HepG2 (cell line): ENCODE measurements around the gene CASKIN1. TPM values are rescaled to one million over a fixed set of nuclear protein-coding genes. Genes with fewer than 3 reads are reported as not detected.

Source experiments
- ARID4A ChIP-seq: sonication (generic); formaldehyde crosslinking; IDR thresholded peaks from 2 replicates; pipeline ENCODE4 v1.5.0; 2020; ENCODE audit warnings: mild to moderate bottlenecking, missing genetic modification reagents, borderline replicate concordance
- ATRX ChIP-seq: sonication (generic); formaldehyde crosslinking; IDR thresholded peaks from 2 replicates; pipeline ENCODE4 v1.4.0; 2020; ENCODE audit warnings: missing genetic modification reagents, borderline replicate concordance
- GTF2F1 ChIP-seq: fragments of 150-350 bp; IDR thresholded peaks from 2 replicates; pipeline ENCODE4 v1.6.1; 2014; ENCODE audit warnings: low read length
- HOXA3 ChIP-seq: sonication (generic); formaldehyde crosslinking; IDR thresholded peaks from 2 replicates; pipeline ENCODE4 v1.5.0; 2020; ENCODE audit warnings: missing genetic modification reagents
- MAF1 ChIP-seq: sonication (generic); formaldehyde crosslinking; IDR thresholded peaks from 2 replicates; pipeline ENCODE4 v1.5.0; 2020; ENCODE audit warnings: missing genetic modification reagents, borderline replicate concordance
- MYPOP ChIP-seq: sonication (generic); formaldehyde crosslinking; IDR thresholded peaks from 2 replicates; pipeline ENCODE4 v1.8.1; 2023; ENCODE audit warnings: mild to moderate bottlenecking, moderate library complexity, missing genetic modification reagents
- RAD21 ChIP-seq: fragments of 450-650 bp; formaldehyde crosslinking; IDR thresholded peaks from 2 replicates; pipeline ENCODE4 v1.5.0; 2020; ENCODE audit warnings: mild to moderate bottlenecking
- SMC3 ChIP-seq: IDR thresholded peaks from 2 replicates; pipeline ENCODE4 v1.6.1; 2011; ENCODE audit warnings: low read length, improper control_type of control experiment
- TAF1 ChIP-seq: sonication (generic); formaldehyde crosslinking; IDR thresholded peaks from 2 replicates; pipeline ENCODE4 v1.4.0; 2020; ENCODE audit warnings: missing genetic modification reagents
- TBX3 ChIP-seq: fragments of 450-650 bp; IDR thresholded peaks from 2 replicates; pipeline ENCODE4 v1.6.1; 2017; ENCODE audit warnings: antibody characterized with exemption, mild to moderate bottlenecking, inconsistent platforms, borderline replicate concordance
- TCF7 ChIP-seq: sonication (generic); IDR thresholded peaks from 2 replicates; pipeline ENCODE4 v1.6.1; 2016; ENCODE audit warnings: antibody characterized with exemption, low read depth
- ZNF609 ChIP-seq: sonication (generic); formaldehyde crosslinking; IDR thresholded peaks from 2 replicates; pipeline ENCODE4 v1.4.0; 2020; ENCODE audit warnings: mild to moderate bottlenecking, missing genetic modification reagents, borderline replicate concordance
- polyA plus RNA-seq, 8 experiments: library from polyadenylated mRNA; depleted of rRNA in 3 of 8; stranded (reverse) in 7 of 8; unstranded in 1 of 8; fragments of >200 nt; fragmentation: Illumina TruSeq in 4 of 8; extraction: Trizol in 4 of 8; gene quantifications; 2 replicates each; pipeline versions ENCODE4 v1.2.1 to v1.2.3, GENCODE V29; 2011 to 2016; ENCODE audit warnings: low read depth in 4 of 8, missing spikeins in 1 of 8, mixed read lengths in 1 of 8; ENCODE audit not compliant: insufficient read depth in 1 of 8
- total RNA-seq, 5 experiments: library from RNA; depleted of rRNA; stranded (reverse); fragments of >200 nt; fragmentation: Illumina TruSeq; extraction: Trizol; gene quantifications; 2 replicates each; pipeline ENCODE4 v1.2.3, GENCODE V29; 2016; ENCODE audit warnings: low read depth in 1 of 5
- TF ChIP-seq, protein P1 (sequence below): sonication (generic); formaldehyde crosslinking; conservative IDR thresholded peaks from 2 replicates; pipeline ENCODE4 v1.8.0; 2022; ENCODE audit warnings: mild to moderate bottlenecking, moderate library complexity, missing genetic modification reagents
- TF ChIP-seq, protein P2 (sequence below): sonication (generic); formaldehyde crosslinking; IDR thresholded peaks from 2 replicates; pipeline ENCODE4 v1.8.0; 2022; ENCODE audit warnings: low read depth, missing genetic modification reagents

CASKIN1 gene
- total and polyA plus RNA-seq, 2 of the 13 experiments (the other 11 are each of a cell fraction or from before 2014, with no cell fraction given) = 1.2 to 2.2 TPM

DNA sequence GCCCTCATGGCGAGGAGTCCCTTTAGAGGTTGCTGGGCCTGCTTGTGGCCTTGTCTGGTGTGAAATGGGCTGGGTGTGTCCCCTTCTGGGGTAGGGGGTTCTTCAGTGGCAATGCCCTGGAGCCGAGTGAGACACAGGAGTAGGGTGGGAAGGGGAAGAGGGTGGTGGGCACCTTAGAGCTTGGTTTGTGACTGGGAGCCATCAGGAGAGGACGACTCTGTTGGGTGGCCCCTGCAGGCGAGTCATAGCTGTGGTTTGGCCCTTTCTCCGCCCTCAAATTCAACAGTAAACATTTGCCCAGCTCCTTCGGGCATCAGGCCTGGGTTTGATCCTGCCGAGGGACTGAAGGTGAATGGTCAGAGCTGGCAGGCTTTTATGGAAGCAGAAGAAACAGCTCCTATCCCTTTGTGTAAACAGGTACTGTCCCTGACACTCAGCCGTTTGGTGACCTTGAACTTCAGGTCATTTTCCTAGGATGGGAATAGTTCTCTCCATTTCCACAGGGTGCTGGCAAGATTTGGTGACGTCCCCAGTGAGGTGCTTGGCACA, 29.9 kb upstream of the CASKIN1 start (continued):
- TF ChIP-seq MYPOP (CRISPR knock-in tag) = no peak
- TF ChIP-seq ATRX (CRISPR knock-in tag) = no peak
- TF ChIP-seq GTF2F1 = no peak
- TF ChIP-seq HOXA3 (CRISPR knock-in tag) = peak; percentile 58; the same call in 1 of the 2 replicates
- TF ChIP-seq TAF1 (CRISPR knock-in tag) = no peak
- TF ChIP-seq ARID4A = peak; percentile 31; the same call in 1 of the 2 replicates
- peak; percentile 92 for TF ChIP-seq TCF7
- TF ChIP-seq, protein P1, sequence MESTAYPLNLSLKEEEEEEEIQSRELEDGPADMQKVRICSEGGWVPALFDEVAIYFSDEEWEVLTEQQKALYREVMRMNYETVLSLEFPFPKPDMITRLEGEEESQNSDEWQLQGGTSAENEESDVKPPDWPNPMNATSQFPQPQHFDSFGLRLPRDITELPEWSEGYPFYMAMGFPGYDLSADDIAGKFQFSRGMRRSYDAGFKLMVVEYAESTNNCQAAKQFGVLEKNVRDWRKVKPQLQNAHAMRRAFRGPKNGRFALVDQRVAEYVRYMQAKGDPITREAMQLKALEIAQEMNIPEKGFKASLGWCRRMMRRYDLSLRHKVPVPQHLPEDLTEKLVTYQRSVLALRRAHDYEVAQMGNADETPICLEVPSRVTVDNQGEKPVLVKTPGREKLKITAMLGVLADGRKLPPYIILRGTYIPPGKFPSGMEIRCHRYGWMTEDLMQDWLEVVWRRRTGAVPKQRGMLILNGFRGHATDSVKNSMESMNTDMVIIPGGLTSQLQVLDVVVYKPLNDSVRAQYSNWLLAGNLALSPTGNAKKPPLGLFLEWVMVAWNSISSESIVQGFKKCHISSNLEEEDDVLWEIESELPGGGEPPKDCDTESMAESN = 0 out of 2 replicates have a peak, but pooled peaks have one; percentile 52
- peak; percentile 65; the same call in 1 of the 2 replicates for TF ChIP-seq ZNF609
- TF ChIP-seq TBX3 = peak; percentile 71; the same call in 1 of the 2 replicates
- TF ChIP-seq RAD21 = 0 out of 2 replicates have a peak, but pooled peaks have one; percentile 5
- TF ChIP-seq MAF1 = no peak
- TF ChIP-seq, protein P2, sequence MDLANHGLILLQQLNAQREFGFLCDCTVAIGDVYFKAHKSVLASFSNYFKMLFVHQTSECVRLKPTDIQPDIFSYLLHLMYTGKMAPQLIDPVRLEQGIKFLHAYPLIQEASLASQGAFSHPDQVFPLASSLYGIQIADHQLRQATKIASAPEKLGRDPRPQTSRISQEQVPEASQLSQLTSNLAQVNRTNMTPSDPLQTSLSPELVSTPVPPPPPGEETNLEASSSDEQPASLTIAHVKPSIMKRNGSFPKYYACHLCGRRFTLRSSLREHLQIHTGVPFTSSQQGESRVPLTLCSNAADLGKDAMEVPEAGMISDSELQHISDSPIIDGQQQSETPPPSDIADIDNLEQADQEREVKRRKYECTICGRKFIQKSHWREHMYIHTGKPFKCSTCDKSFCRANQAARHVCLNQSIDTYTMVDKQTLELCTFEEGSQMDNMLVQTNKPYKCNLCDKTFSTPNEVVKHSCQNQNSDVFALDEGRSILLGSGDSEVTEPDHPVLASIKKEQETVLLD (CRISPR knock-in tag) = no peak
- TF ChIP-seq SMC3 = no peak
